HG02885 (cell line): Measurements from ENCODE around the gene ERCC6L.
"Not testable (repeated sequence)": the region's sequence is repeated elsewhere in the genome, so short reads cannot be mapped to it uniquely, and the experiment has no call there.

Source experiments
- ATAC-seq: cut with Tn5 transposase; IDR thresholded peaks from one replicate; pipeline ENCODE4 v1.9.1; 2021; ENCODE audit warnings: mild to moderate bottlenecking; ENCODE audit not compliant: unreplicated experiment, poor library complexity

Gene ERCC6L

DNA sequence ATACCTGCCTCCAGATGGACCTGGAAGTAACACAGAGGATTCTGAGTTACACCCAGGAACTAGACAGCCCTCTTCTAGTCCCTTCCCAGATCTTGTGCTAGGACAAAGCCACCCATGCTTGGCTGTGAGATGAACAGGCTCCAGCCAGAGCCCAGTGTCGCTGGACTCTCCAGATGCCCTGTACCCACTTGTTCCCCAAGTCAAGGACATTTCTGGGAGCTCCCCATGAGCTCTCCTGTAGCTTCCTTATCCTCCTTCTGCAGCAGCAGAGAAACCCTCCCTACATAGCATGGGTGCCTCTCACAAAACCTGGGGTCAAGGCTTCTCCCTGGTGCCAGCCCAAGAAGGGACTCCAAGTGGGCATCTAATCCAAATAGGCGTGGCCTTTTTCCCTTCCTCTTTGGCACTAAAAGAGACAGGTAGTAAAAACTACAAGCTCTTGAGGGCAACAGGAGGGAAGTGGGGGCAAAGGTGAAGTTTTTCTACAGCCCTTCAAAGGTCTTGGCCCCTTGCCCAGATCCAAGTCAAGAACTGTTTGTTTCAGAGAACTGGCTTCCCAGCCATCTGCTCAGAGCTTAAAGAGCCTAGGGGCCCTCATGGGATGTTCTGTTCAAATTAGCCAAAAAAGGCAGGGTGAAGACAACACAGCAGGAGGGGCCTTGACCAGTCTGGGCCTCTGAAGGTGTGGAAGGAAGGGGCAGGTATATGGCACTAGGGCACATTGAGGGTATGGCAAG is 8.5 kb upstream of the ERCC6L start:
- no peak for ATAC-seq

DNA sequence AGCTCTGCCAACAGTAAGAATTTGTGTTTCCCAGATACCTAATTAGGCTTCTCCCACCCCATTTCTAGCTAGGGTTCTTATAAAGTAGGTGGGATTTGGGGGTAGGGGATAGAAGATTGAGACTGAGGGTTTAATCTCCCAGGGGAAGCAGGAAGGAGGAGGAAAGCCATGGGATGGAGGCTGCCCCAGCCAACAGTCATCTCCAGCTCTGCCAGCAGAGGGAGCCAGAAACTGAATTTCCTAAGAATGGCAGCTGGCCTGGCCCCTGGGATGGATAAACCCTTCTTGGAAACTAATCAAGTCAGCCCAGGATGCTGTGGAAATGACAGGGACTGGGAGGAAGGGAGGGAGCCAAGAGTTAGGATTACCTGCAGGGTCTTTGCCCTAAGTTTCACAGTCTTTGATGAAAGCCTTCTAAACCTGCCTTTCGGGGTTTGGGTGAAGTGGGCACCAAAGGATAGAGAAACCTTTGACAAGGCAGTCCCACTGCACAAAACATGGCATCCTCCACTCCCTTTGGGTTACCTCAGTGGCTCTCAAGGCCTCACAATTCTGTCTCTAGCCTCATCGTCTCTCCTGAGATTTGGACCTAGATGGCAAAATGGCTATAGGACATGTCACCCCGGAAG is 6.7 kb upstream of the ERCC6L start:
- peak; percentile 70 for ATAC-seq

DNA sequence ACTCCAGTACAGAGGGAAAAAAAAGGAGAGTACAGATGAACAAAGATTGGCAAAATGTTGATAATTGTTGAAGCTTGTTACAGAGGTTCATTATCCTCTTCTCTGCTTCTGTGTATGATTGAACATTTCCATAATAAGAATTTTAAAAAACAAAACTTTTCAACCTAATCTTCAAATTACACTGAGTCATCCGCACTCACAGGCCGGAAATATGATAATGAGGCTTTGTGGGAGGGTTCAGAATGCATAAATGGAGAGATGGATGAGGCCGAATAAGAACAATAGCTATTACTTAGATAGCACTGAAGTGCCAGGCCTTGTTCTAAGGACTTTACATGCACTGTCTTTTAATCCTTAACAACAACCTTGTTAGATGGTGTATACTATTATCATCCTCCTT is 4.6 kb upstream of the ERCC6L start:
- no peak for ATAC-seq

DNA sequence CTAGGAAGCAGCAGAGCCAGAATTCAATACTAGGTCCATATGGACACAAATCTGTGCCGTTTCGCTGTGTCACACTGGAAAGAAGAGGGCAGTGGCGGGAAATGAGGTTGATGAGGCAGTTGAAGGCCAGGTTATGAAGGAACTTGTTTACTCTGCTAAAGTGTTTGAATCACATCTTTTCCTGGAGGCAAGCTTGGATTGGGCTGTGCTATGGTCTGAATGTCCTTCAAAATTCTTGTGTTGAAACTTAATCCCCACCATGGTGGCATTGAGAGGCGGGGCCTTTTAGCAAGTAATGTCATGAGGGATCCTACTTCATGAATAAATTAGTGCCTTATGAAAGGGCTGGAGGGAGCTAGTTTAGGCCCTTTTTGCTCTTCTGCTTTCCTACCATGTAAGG is 2.1 kb upstream of the ERCC6L start:
- no peak for ATAC-seq

DNA sequence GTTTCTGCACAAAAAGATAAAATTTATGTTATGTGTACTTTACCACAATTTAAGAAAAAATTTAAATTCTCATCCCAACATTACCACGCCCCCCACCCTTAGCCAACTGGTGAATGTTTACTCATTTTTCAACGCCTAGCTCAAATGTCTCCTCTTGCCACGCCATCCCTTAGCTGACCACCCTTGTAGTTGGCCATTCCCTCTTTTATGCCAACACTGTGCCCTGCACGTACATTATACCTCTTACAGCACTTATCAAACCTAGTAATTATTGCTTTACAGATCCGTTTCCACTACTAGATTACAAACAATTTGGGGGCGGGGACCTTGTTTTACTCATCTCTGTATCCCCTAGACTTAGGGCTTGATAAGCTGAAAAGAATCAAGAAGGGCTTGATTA is 644 bp downstream of the ERCC6L start:
- no peak for ATAC-seq

DNA sequence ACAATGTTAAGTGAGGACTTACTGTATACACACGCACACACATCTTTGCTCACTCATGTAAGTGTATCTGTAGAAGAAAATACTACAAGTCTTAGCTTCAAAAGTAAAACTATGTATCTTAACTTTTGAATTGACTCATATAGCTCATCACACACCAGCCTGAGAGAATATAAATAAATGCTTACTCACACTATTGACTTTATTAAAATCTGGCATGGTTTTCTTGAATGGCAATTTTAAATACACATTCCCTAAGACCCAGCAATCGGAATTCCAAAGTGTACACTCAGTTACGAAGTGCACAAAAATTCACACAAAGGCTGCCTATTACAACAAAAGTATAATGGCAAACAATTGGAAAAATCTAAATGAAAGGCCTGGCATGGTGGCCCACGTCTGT is 2.0 kb downstream of the ERCC6L start:
- ATAC-seq: no peak

DNA sequence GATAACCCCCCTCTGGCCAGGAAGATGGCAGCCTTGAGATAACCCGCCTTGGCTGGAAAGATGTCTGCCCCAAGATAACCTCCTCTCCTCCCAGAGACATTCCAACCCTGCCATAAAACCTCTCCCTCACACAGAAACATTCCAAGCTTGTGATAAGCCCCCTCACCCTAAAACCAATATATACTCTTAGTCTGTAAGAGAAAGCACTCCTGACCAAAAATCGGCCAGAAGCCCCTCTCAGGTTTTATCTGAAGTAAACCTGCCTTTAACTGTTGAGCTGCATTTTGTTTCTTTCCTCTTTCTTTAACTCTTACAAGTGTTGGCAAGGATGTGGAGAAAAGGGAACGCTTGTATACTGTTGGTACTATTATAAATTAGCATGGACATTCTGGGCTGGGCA is 8.5 kb downstream of the ERCC6L start:
- no peak for ATAC-seq

DNA sequence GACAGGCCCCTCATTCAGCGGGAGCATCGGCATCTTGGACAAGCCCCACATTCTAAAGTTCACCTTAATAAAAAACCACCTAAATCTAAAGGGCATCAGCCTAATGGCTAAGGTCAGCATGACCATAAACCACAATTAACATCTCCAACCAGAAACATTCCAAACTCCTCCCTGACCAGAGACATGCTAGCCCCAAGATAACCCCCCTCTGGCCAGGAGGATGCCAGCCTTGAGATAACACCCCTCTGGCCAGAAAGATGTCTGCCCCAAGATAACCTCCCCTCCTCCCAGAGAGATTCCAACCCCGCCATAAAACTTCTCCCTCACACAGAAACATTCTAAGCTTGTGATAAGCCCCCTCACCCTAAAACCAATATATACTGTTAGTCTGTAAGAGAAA is 18.5 kb downstream of the ERCC6L start:
- ATAC-seq: not testable (repeated sequence)

DNA sequence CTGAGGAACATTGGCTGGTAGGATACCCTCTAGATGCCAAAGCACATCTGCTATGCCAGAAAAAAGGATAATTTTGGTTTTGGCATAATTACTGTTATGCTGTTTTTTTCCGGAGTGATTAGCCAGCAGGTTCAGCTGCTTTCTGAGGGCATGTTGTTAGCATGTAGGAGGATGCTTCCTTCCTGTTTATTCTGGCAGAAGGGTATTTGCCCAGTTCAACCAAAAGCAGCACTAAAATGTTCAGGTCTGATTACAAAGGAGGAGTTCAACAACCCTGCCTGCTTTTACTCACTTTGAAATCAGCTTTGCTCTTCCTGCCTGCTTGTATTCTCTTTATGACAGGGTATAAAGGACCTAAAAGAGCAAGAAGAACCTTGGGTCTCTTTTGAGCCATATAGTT is 21.9 kb downstream of the ERCC6L start:
- no peak for ATAC-seq

DNA sequence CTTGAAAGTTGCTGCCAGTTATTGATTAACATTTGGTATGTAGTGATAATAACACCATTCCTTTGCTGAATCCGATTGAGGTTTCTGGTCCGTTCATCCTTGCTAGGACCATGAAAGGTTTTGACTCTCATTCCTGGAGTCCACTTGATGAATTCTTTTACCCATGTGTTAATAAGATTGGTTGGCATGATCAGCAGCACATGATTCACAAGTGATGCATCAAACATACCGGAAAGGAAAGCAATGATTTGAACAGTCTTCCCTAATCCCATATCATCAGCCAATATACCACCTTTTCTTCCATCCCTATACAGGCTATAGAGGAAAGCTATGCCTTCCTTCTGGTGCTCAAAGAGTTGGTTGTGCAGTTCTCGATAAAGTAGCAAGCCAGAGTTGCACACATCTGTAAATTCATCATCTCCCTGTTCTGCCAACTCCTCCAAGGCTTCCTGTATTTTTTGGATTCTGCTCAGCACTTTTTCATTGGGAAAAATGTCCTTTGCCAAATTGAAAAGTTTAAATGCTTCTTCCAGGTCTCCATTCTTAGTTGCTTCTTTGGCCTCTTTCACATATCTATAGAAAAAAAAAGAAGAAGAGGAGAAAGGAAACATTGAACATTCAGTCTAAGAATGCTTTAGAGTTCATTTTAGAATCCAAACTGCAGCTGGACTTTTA is 30.6 kb downstream of the ERCC6L start:
- no peak for ATAC-seq

DNA sequence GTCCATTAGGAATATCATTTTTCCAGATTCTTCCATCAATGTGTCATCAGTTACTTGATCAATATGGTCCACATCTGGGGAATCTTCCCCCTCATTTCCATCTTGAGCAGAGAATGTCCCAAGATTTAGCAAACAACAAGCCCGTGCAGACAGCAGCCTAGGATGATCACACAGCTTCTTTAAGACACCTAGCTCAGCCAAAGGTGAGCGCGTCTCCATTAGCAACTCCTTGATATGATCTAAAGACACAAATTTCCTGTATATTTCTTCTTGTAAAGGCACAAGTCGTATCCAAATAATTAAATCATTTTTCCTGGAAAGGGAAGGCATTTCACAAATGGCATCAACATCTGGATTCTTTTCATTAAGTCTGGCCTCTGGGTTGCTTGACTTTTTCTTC is 31.5 kb downstream of the ERCC6L start:
- ATAC-seq: no peak

DNA sequence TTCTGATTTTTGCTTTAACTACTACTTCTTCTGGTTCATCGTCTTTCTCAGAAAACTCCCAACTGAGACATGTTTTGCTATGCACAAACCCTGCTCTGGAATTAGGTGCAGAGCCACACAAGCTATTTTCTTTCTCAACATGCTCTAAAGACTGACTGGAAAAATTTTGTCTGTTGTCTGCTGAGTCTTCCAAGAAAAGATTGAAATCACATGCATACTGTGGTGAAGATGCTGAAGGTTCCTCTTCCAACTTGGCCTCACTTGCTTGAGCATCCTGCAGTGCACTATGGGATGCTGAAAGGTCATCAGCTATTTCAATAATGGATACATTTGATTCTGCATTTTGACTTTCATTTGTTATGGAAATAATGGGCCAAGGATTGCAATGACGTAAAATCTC is 33.1 kb downstream of the ERCC6L start:
- no peak for ATAC-seq

DNA sequence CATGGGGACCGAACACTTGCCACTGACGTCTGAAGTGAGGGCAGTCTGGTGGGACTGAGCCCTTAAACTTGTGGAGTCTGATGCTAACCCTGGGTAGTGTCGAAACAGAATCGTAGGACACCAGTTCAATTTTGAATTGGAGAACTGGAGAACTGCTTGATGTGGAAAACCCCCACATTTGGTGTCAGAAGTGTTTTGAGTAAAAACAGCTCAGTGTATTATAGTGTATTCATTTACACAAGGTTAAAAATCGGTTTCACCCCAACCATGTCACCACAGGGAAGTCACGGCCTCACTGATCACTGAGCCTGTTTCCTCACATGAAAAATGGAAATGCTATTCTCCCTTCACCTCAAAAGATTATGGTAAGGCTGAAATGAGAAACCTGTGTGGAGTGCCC is 35.4 kb downstream of the ERCC6L start:
- peak; percentile 79 for ATAC-seq

DNA sequence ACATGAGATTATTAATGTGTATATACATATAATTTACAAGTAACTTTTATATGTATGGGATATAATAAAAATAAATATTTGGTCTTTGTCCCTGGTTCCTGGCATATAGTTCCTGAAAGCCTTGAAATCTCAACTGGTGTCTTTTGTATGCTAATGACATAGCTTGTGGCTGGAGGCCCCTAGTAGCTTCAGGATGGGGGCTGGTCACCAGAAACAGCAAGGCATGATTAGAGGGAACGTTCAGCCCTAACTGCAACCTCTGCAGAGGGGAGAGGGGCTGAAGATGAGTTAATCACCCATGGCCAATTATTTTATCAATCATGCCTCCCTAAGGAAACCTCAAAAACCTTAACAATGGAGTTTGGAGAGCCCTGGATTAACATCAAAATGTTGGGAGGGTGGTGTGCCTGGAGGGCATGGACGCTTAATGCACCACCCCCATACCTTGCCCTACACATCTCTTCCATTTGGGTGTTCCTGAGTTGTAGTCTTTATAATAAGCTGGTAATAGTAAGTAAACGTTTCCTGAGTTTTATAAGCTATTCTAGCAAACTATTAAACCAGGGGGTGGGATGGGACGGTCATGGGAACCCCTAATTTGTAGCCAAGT is 35.9 kb downstream of the ERCC6L start:
- ATAC-seq: peak; percentile 13

DNA sequence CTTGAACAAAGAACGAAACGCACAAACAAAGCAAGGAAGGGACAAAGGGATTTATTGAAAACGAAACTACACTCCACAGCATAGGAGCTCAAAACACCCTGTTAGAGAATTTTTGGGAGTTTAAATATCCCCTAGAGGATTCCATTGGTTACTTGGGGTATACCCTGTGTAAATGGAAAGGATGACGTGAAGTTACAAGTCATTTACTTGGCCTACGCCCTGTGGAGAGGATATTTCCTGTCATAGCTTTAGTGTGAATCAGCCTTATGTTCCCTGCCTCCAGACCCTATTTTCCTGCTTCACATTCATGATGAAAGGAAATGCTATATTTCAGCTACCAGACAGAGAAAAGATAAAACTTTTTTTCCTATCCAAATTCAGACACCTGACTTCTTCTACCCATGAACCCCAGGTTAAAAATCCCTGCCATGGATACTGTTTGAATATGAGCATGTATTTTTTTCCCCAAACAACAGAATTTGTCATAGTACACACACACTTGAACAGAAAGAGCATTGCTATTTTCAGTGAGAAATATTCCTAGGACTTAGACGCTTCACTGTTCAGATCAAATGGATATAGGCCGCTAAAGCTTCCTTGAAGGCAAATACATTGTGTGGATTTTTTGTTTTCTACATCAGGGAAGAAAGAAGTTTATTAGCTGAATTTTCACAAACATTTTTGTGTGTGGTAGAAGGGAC is 36.8 kb downstream of the ERCC6L start:
- ATAC-seq: no peak

DNA sequence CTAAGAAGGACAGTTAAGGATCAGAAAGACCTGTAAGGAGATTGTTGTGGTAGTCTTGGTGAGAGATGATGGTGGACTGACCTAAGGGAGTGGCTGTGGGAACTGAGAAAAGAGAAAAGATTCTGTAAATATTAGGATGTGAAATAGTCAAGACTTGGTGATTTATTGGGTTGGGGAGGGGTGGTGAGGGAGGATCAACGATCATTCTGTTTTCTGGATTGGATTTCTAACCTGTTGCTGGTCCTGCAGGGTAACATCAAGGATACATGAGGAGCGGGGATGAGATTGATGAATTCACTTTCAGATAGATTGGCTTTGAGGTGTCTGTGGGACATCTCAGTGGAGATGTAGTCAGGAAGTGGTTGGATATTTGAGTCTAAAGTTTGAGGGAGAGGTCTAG is 55.9 kb downstream of the ERCC6L start:
- ATAC-seq: no peak

DNA sequence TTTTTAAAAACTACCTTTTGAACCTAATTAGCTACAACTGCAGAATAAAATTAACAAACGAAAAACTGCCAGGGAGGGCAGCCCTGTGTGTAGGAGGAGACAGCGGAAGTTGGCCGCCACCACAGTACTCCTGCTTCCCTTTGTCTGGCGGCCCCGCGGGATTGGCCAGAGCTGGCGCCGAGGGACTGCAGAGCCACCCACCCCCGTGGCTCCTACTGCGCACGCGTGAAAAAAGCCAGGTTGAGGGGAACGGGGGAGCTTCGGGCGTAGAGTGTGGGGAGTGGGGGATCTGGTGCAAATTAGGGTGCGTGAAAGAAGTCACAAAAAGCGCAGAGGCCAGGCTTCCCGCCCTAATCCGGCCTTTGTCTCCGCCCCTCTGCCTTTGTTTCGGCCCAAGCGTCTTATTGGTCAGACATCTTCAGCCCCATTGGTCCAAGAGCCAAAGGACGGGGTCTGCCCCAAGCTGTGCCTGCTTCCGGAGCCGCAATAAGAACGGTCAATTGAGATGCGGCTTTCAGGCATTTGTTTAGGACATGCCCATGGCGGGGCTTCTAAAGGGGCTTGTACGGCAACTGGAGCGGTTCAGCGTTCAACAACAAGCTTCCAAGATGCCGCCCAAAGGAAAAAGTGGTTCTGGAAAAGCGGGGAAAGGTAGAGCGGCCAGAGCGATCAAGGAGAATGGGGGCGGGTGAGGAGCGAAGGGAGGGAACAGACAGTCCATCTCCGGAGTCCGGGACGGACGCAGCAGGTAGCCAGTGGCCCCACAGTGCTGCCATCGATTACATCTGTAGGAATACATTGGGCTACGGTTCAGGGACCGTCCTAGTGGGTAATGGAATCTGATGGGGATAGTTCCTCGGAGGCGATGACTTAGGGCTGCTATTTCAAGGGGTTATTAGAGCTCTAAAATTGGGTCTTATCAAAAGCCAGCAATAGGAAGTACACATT is 57.4 kb downstream of the ERCC6L start, which contains the start of gene PIN4:
TSS of gene PIN4 (plus strand) at position 580 of the 948 bp plus-strand sequence. CDS start at position 609, 29 bp downstream.
- peak; percentile 94 for ATAC-seq

DNA sequence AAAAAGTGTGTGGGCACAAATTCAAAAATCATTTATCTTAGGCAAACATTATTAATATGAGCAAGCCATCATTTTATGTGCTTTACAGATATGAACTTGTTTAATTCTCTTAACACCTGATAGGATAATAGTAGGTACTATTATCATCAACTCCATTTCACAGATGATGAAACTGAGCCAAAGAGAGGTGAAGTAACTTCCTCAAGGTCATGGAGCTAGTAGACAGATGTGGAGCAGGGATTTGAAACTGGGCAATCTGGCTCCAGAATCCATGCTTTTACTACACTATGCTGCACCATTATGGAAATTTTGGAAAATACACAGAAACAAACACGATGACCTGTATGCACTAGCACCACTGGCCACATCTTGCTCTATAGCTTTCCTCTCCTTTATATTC is 58.3 kb downstream of the ERCC6L start:
- no peak for ATAC-seq

DNA sequence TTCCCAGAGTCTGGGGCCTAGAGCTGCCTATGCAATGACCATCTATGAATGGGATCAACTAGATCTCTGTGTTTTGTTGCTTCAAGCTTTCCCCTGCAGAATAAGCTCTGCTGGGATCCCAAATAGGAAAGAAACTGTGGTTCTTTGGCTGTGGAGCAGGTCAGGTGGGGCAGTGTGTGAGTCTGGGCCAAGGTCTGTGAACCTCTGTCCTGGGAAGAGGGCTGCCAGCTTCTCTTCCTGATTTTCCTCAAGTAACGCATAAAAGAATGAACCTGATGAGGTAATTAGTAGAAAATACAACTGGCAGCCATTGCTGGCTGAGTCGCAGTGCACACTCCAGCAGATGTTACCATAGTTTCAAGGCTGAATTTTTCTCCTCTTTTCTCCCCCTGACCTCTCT is 61.8 kb downstream of the ERCC6L start:
- ATAC-seq: no peak
